GM12872 (cell line): Measurements from ENCODE around the gene PGR.

Experiments
- TF ChIP-seq, protein P1 (sequence below): IDR thresholded peaks from 3 replicates; pipeline ENCODE4 v1.5.1; 2011; ENCODE audit warnings: low read depth, mild to moderate bottlenecking, low read length, moderate library complexity; ENCODE audit not compliant: insufficient read depth

The PGR gene

DNA sequence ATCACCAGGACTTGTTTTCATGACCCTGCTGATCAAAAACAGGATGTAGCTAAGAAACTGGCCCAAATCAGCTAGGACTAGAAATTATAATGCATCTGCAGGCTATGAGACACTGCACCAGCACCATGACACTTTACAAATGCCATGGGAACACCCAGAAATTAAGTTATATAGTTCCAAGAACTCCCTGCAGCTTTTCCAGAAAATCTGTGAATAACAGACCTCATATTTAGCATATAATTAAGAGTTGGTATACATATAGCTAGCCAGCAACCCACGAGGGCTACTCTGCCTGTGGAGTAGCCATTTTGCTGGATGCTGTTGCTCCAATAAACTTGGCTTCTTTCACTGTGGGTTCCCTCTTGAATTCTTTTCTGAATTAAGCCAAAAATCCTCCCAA, 101.0 kb downstream of the PGR start:
- TF ChIP-seq, protein P1, sequence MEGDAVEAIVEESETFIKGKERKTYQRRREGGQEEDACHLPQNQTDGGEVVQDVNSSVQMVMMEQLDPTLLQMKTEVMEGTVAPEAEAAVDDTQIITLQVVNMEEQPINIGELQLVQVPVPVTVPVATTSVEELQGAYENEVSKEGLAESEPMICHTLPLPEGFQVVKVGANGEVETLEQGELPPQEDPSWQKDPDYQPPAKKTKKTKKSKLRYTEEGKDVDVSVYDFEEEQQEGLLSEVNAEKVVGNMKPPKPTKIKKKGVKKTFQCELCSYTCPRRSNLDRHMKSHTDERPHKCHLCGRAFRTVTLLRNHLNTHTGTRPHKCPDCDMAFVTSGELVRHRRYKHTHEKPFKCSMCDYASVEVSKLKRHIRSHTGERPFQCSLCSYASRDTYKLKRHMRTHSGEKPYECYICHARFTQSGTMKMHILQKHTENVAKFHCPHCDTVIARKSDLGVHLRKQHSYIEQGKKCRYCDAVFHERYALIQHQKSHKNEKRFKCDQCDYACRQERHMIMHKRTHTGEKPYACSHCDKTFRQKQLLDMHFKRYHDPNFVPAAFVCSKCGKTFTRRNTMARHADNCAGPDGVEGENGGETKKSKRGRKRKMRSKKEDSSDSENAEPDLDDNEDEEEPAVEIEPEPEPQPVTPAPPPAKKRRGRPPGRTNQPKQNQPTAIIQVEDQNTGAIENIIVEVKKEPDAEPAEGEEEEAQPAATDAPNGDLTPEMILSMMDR, result no peak

DNA sequence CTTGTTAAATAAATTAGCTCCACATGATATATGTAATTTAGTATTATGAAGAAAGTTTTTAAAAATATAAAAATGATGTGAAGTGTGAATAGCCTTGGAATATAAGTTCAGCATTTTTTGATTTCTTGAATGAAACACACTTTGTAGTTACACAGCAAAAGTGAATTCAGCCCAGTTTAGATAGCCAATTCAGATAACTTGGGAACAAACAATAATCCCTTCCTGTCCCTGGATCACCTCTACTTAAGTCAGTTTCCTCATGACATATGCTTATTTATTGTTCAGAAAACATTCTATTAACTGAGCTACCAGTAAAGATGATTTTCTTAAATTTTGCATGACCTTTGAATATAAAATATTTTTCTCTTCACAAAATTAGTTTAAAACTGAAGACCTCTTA, 107.4 kb downstream of the PGR start:
- TF ChIP-seq, protein P1, result no peak

DNA sequence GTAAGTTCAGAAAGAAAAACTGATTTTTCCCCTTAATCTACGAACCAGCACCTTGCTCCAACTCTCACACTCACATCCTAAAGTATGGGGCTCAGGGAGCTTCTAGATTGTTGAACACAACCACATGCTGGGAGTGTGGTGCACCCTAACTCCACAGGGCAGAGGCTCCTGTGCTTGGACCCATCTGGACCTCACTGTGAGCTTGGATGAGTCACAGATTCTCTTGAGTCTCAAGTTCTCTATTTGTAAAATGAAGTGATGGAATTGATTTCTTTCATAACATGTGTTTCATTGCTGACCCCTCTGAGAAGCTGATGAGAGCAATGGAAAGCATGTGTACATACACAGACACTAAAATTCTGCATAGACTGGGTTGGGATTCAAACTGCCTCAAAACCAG, 109.7 kb downstream of the PGR start:
- TF ChIP-seq, protein P1, result no peak

DNA sequence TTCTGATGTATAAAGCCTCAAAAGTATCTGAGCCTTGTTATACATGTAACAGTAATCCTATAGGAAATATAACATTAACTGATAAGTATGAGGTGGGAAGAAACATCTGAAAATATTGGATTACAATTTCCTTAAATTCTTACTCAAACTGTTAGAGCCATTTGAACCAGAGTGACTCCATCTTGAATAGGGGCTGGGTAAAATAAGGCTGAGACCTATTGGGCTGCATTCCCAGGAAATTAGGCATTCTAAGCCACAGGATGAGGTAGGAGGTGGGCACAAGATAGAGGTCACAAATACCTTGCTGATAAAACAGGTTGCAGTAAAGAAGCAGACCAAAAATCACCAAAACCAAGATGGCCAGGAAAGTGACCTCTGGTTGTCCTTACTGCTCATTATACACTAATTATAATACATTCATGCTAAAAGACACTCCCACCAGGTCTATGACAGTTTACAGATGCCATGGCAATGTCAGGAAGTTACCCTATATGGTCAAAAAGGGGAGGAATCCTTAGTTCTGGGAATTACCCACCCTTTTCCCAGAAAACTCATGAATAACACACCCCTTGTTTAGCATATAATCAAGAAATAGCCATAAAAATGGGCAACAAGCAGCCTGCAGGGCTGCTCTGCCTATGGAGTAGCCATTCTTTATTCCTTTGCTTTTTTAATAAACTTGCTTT, 114.9 kb downstream of the PGR start:
- TF ChIP-seq, protein P1, result no peak

DNA sequence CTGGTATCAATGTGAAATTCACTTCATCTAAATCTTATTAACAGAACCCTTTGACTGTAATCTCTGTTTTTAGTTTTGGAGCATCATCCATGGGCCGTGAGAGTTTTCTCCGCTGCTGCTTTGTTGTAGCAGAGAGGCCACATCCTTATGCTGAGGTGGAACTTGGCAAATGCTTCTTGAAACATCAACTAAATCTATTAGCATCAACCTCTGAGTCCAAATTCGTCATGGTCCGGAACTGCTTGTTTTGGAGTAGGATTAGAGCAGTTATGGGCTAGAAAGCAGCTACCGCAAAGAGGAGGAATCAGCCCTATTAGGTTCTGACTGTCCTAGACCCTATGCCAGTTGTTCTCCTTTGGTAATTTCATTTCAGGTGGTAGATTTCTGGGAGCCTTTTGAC, 117.7 kb downstream of the PGR start:
- TF ChIP-seq, protein P1, result no peak

DNA sequence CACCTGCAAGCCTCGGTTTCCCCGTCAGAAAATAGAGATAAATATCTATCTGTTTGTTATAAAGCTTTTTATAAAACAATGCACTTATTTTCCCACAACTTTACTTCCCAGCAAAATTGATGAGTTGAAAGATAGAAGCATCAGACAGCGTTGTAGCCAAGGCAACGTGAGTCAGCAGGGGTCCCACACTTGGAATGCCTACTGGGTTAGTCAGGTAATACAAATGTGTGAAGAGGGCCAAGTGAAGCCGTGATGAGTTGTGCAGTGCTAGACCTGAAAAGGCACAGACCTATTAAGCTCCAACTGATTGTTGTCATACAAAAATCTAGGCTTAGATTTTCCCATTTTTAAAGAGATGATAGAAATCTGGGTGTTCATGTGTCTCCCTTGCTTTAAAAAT, 118.7 kb downstream of the PGR start:
- TF ChIP-seq, protein P1, result no peak

DNA sequence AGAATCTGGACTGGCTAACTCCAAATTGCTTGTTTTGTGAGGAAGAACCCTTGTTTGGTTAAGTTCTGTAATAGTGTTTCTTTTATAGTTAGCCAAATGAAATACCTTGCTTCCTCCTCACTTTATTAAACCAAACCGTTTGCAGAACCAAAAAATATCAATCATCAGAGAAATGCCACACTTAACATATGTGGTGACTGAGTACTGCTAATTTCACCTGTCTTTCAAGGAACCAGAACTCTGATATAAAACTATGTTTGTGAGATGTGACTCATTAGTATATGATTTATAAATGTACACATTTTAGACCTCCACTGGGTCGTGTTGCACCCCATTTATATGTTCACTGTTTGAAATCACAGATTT, 119.9 kb downstream of the PGR start:
- TF ChIP-seq, protein P1, result no peak
